ENCODE data around the gene GPR146.

The GPR146 gene

DNA sequence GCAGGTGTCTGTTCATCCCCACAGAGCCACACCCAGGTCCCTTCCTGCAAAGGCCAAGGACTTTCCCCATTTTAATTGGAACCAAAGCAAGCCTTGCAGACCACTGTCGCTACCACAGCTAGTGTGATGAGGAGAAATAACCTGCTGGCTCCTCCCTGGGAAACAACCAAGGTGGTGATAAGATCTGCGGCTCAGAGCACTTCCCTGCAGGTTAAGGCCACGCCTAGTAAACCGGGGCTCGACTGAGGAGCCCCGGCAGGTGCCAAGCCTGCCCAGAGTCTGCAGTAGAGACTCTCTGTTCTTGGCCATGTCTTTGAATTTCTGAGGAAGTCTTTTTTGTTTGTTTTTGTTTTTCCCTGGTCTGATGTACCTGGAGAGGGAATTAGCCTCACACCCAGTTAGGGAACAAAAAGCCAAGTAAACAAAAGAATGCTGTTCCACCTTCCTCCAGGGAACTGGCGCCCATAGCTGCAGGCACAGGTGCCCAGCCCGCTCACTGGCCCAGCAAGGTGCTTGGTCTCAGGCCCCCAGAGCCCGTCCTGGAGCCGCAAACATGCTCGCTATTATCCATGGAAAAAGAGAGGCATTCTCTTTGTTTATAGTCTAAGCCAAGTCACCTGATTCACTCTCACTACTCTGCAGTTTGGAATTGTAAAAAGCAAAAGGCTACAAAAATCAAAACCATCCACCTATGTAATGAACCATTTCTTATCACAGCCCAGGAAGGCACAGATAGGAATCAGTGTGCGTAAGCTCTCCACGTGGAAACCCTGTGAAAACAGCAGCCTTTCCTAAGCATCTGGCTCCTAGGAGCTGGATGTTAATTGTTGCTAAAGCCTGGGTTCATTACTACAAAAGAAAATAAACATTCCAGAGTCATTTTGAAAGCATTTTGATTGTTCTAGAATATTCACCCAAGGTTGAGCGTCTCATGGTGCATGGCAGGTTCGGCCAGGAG lies 2.7 kb downstream of the GPR146 start:
- DNase-seq = no peak

- DNase-seq = no peak
These were observed 4.8 kb downstream of the GPR146 start for GRCh38 chr7:1049006-1049741.

DNA sequence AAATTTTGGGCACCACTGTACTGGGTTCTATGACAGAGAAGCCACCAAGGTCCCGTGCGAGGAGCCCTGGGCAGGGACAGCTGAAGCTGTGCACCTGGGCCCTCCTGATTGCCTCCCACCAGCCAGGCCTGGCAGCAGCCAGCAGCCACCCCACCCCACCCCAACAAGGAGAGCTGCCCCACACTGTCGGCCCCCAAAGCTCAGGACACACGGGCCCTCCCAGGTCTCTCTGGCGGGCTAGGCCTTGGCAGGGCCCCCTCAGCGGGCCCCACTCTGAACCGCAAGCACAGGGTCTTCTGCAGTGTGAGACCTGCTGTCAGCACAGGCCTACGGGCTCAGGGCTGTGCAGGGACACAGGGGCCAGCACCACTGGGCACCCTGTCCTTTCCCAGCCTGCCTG lies 5.5 kb downstream of the GPR146 start:
- no peak for DNase-seq

DNA sequence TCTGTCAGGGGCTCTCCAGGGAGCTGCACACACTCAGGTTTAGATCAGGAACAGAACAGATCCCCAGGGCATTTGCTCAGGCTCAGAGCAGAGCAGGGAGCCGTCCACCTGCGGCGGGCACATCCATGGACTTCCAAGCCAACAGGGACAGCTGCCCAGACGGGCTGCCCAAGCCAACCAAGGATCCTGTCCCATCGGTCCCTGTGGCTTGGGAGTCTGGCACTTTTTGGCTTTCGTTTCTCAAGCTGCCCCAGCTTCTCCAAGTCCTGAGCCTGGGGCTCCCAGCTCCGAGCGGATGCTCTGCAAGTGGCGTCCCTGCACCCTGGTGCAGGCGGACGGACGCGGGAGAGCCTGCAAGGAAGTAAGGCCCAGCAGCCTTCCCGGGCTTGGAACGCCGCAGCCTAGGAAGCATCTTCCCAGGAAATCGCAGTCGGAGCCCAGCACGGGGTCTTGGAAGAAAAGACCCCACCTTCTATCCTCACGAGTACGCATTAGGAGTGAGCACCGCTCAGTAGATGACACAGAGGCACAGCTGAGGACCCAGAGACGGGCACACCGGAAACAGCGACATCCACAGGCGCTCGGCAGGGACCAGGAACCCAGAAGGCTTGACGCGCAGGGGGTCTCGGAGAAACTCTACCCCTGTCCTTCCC lies 6.0 kb downstream of the GPR146 start:
- DNase-seq = no peak

DNA sequence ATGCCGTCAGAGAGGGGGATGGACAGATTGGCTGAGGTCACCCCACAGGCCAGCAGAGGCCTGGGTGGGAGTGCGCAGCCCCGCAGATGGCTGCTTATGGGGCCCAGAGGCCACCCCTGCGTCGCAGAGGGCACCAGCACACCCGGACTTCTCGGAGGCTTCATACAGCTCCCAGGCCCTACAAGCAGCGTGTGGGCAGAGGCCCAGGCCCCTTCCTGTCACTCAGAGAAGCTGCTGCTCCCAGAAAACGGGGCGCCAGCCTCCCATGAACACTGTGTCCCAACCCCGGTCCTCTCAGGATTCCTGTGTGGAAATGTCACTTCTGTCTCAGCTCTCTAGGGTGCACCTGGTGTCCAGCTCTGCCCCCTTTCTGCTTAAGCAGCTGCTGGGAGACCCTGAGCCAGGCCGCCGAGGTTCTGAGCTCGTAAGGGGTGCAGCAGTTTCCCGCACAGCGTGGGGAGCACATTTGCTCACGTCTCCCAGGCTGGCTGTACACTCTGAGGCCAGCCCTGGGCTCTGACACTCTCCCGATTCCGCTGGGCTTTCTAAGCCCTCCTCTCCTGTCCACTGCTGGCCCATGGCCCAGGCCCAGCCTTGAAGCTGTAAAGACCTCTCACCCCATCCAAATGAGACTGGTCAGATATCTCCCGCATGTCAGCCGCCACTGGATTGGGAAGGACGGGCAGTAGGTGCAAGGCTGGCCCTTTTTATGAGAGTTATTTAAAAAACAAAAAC lies 6.8 kb downstream of the GPR146 start:
- DNase-seq = no peak

DNA sequence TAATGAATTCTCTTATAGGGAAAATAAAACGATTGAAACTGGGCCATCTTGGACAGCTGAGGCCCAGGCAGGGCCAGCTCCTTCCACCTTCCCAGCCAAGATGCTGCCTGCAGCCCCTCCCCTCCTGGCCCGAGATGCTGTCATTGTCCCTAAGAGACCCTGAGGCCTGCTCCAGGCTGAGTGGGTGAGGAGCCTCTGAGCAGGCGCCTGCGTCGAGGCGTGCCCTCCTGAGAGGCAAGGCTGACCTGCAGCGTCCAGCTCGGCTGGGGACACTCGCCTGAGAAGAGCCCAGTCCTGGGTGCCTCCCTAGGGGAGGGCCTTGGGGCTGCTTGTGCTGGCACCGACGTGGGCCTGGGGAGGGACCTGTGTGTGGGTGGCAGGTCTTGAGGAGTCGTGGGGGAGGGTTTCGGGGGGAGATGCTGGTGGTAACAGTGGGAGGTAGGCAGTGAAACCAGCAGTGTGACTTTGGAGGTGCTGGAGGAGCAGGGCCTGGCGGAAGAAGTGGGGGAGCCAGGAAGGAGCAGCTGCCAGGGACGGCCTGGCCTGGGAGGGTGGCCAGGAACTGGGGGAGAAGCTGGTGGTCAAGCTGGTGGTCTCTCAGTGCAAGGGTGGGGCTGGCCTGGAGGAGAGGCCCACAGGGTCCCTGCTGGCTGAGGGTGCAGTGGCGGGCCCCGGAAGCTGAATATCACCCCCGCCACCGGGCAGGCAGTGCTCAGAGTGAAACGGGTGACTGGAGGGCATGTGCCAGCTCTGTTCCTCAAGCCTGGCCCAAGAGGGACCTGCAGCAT lies 7.9 kb downstream of the GPR146 start:
- no peak for DNase-seq

DNA sequence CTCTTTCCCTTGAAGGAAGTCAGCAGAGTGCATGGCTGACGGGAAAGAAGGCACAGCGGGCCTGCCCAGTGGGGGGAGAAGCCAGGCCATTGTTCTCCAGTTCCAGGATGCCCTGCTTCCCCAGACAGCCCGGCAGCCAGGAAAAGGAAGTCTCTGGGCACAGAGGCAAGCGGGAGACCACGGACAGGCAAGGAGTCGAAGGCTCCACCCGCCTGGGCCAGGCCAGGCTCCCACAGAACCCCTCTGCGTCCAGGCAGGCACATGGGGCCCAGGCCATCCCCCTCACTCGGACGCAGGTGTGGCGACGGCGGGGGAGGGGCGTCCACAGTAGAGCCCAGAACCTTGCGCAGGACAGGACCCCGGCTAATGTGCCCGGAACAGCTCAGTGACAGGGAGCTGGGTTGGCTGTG lies 8.7 kb downstream of the GPR146 start:
- no peak for DNase-seq

- DNase-seq = no peak
These were observed 9.5 kb downstream of the GPR146 start for GRCh38 chr7:1053816-1054370.

DNA sequence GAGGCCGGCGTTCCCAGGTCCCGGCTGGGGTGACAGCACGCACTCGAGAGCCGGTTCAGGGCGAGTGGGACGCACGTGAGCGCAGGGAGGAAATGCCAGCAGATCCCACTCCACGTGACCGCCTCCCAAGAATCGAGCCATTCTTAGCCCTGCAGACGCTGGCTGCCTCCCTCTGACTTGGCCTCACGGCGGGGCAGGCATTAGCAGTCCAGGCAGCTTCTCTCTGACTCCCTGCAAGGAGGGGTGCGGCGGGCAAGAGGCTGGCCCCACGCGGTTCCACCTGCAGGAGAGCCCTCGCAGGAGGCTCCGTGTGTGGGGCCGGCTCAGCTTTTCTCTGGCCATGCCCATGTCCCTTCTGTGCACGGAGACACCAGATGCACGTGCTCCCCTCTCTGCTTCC lies 10.1 kb downstream of the GPR146 start:
- no peak for DNase-seq

GRCh38 chr7:1054861-1055450 lies 10.6 kb downstream of the GPR146 start:
- DNase-seq = no peak

DNA sequence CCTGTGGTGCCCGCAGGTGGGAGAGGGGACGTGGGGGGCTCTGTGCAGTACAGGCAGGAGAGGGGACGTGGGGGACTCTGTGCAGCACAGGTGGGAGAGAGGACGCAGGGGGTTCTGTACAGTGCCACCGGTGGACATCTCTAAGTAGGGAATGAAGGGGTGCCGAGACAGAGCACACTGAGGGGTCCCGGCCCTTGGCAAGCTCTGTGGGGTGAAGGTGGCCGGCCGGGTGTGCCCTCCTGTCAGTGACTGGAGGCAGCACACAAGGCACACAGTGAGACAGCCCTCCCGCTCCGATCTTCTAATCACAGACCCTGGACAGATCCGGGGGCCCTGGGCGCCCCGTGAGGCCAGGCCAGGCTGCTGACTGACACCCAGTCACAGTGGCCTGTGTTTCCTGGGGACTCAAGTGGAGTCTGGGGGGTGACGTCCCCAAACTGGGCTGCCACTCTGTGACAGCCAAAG lies 11.2 kb downstream of the GPR146 start:
- DNase-seq = no peak

DNA sequence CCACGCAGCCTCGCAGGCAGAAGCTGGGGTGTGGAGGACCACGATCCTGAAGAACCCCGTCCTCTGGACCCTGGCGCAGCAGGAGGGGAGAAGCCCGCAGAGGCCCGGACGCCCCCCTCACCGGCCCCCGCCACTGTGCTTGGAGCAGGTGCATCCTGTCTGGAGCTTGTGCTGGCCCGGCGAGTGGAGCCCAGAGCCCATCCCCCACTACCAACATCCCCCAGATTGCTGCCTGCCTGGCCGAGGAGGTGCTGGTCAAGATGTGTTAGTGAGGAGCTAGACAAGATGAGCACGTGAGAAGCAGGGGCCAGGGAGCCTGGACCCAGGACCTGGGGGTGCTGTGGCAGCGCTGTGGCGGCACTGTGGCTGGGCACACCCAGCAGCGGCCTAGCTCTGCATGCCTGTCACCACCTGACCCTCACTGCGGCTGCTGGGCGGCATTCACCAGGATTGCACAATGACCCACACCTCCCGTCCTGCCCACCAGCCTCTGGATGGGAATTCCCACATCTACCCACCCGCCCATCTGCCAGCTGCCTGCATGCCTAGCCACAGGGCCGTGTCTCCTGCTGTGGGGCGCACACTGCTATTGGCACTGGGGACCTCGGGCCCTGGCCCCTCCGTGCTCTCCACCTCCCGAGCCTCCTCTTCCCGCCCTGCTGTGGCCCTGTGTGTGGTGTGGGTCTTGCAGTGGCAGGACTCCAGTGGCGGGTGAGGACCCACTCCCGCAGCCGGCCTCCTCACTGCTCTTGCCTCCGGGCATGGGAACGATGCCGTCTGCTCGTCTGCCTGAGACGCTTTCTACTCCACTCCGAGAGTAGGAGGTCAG lies 11.8 kb downstream of the GPR146 start:
- no peak for DNase-seq

GRCh38 chr7:1056785-1057410 lies 12.6 kb downstream of the GPR146 start:
- no peak for DNase-seq

- DNase-seq = no peak
These were observed 13.3 kb downstream of the GPR146 start for GRCh38 chr7:1057416-1058291.

DNA sequence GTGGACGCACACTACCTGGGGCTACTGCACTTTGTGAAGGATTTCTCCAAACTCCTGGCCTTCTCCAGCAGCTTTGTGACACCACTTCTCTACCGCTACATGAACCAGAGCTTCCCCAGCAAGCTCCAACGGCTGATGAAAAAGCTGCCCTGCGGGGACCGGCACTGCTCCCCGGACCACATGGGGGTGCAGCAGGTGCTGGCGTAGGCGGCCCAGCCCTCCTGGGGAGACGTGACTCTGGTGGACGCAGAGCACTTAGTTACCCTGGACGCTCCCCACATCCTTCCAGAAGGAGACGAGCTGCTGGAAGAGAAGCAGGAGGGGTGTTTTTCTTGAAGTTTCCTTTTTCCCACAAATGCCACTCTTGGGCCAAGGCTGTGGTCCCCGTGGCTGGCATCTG lies 14.0 kb downstream of the GPR146 start:
- no peak for DNase-seq

- DNase-seq = no peak
These were observed 14.5 kb downstream of the GPR146 start for GRCh38 chr7:1058821-1059199.

DNA sequence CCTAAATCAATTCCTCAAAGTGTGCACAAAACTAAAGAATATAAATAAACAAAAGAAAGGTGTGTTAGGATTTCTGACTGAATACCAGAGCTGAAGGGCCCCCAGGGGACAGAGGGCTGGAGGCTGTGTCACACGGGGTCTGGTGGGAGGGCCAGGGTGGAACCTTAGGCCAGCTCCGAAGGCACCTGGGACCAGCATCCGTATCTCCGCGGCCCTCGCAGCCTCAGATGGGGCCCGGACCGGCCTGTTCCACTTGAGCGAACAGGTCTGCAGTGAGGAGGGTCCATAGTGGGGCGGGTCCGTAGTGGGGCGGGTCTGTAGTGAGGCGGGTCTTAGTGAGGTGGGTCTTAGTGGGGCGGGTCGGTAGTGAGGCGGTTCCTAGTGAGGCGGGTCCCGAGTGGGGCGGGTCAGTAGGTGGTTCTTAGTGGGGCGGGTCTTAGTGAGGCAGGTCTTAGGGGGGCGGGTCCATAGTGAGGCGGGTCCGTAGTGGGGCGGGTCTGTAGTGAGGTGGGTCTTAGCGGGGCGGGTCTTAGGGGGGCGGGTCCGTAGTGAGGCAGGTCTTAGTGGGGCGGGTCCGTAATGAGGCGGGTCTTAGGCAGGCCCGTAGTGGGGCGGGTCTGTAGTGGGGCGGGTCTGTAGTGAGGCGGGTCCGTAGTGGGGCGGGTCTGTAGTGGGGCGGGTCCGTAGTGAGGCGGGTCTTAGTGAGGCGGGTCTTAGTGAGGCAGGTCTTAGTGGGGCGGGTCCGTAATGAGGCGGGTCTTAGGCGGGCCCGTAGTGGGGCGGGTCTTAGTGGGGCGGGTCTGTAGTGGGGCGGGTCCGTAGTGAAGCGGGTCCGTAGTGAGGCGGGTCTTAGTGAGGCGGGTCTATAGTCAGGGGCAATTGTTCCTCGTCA lies 15.1 kb downstream of the GPR146 start:
- no peak for DNase-seq

All from activated T-cell treated with anti-CD3 and anti-CD28 coated beads for 4 hours (primary cell).